HEK293 (cell line): ENCODE results near the gene TIMP2.

Source experiments
- CTCF ChIA-PET: fragments of 350-600 bp; formaldehyde crosslinking; extraction: SDS; loops from one replicate; lab custom pipeline; 2021; ENCODE audit warnings: antibody characterized with exemption; lab: Yijun Ruan, JAX
- POLR2A ChIA-PET: fragments of 300-600 bp; formaldehyde crosslinking; extraction: SDS; loops from one replicate; lab custom pipeline; 2020; ENCODE audit warnings: antibody characterized with exemption, inconsistent platforms; lab: Yijun Ruan, JAX
- H3K27ac ChIP-seq: fragments of 200-500 bp; sonication (Bioruptor generic); 2 replicates; pipeline ENCODE4 v1.5.1; 2014; ENCODE audit warnings: low read depth, low read length, control low read depth, inconsistent platforms; ENCODE audit errors: extremely low read depth
- H3K36me3 ChIP-seq, 2 experiments: fragments of 200-500 bp in 1 of 2; sonication (Bioruptor generic) in 1 of 2; 1 replicate in 1 of 2; 2 replicates in 1 of 2; pipeline ENCODE4 v1.5.1; 2014 to 2017; ENCODE audit warnings: inconsistent platforms in 2 of 2, low read length in 2 of 2; ENCODE audit not compliant: control insufficient read depth in 2 of 2, insufficient read depth in 1 of 2
- H3K4me1 ChIP-seq: fragments of 200-500 bp; sonication (Bioruptor generic); 2 replicates; pipeline ENCODE4 v1.5.1; 2014; ENCODE audit warnings: mild to moderate bottlenecking, low read length, inconsistent platforms; ENCODE audit not compliant: control insufficient read depth, insufficient read depth
- H3K4me3 ChIP-seq: 2 replicates; pipeline ENCODE4 v1.5.1; 2011; ENCODE audit warnings: low read depth, mild to moderate bottlenecking, control low read depth, low read length, moderate library complexity
- H3K9me3 ChIP-seq: fragments of 200-500 bp; sonication (Bioruptor generic); 2 replicates; pipeline ENCODE4 v1.5.1; 2014; ENCODE audit warnings: low read depth, low read length, inconsistent platforms; ENCODE audit not compliant: control insufficient read depth, insufficient read depth
- ELK4 ChIP-seq: IDR thresholded peaks from 2 replicates; pipeline ENCODE4 v1.6.1; 2011; ENCODE audit warnings: mild to moderate bottlenecking, low read depth, low read length, borderline replicate concordance
- SCRT2 ChIP-seq: fragments of 450-650 bp; formaldehyde crosslinking; IDR thresholded peaks from 2 replicates; pipeline ENCODE4 v1.5.1; 2016; ENCODE audit warnings: missing biosample characterization, missing genetic modification characterization
- SETDB1 ChIP-seq: IDR thresholded peaks from one replicate; pipeline ENCODE4 v1.6.1; 2017; ENCODE audit warnings: mild to moderate bottlenecking, low read length, moderate library complexity, mixed read lengths; ENCODE audit not compliant: insufficient read length
- YY2 ChIP-seq: fragments of 450-650 bp; formaldehyde crosslinking; IDR thresholded peaks from 2 replicates; pipeline ENCODE4 v1.5.1; 2016; ENCODE audit warnings: missing biosample characterization, missing genetic modification characterization
- ZBTB1 ChIP-seq: fragments of 450-650 bp; formaldehyde crosslinking; IDR thresholded peaks from 2 replicates; pipeline ENCODE4 v1.5.1; 2016; ENCODE audit warnings: missing biosample characterization, missing genetic modification characterization
- ZBTB21 ChIP-seq: fragments of 450-650 bp; formaldehyde crosslinking; IDR thresholded peaks from 2 replicates; pipeline ENCODE4 v1.5.1; 2017; ENCODE audit warnings: missing biosample characterization, missing genetic modification characterization
- ZFHX2 ChIP-seq: fragments of 450-650 bp; formaldehyde crosslinking; conservative IDR thresholded peaks from 2 replicates; pipeline ENCODE4 v1.5.1; 2016; ENCODE audit warnings: missing biosample characterization, missing genetic modification characterization
- ZNF121 ChIP-seq: fragments of 450-650 bp; formaldehyde crosslinking; IDR thresholded peaks from 2 replicates; pipeline ENCODE4 v1.5.1; 2016; ENCODE audit warnings: missing biosample characterization, missing genetic modification characterization
- ZNF174 ChIP-seq: fragments of 450-650 bp; formaldehyde crosslinking; IDR thresholded peaks from 2 replicates; pipeline ENCODE4 v1.5.0; 2017; ENCODE audit warnings: missing biosample characterization, mild to moderate bottlenecking, missing genetic modification characterization
- ZNF221 ChIP-seq: fragments of 450-650 bp; formaldehyde crosslinking; IDR thresholded peaks from 2 replicates; pipeline ENCODE4 v1.5.1; 2017; ENCODE audit warnings: missing biosample characterization, missing genetic modification characterization, borderline replicate concordance
- ZNF274 ChIP-seq, 2 experiments: fragments of 200-500 bp in 1 of 2; fragments of 450-650 bp in 1 of 2; sonication (Bioruptor generic) in 1 of 2; formaldehyde crosslinking in 1 of 2; IDR thresholded peaks; 2 replicates each; pipeline versions ENCODE4 v1.5.1 to v1.6.1; 2014 to 2016; ENCODE audit warnings: borderline replicate concordance in 1 of 2, inconsistent platforms in 1 of 2, low read length in 1 of 2, missing biosample characterization in 1 of 2, missing genetic modification characterization in 1 of 2
- ZNF280C ChIP-seq: fragments of 450-650 bp; formaldehyde crosslinking; IDR thresholded peaks from 2 replicates; pipeline ENCODE4 v1.5.1; 2016; ENCODE audit warnings: missing biosample characterization, missing genetic modification characterization
- ZNF335 ChIP-seq: fragments of 450-650 bp; formaldehyde crosslinking; conservative IDR thresholded peaks from 2 replicates; pipeline ENCODE4 v1.5.1; 2016; ENCODE audit warnings: missing biosample characterization, missing genetic modification characterization
- ZNF416 ChIP-seq: fragments of 450-650 bp; formaldehyde crosslinking; IDR thresholded peaks from 2 replicates; pipeline ENCODE4 v1.5.1; 2016; ENCODE audit warnings: missing biosample characterization, missing genetic modification characterization
- ZNF600 ChIP-seq: fragments of 450-650 bp; formaldehyde crosslinking; IDR thresholded peaks from 2 replicates; pipeline ENCODE4 v1.5.1; 2016; ENCODE audit warnings: missing biosample characterization, missing genetic modification characterization
- ZNF704 ChIP-seq: fragments of 450-650 bp; formaldehyde crosslinking; IDR thresholded peaks from 2 replicates; pipeline ENCODE4 v1.5.1; 2016; ENCODE audit warnings: missing biosample characterization, missing genetic modification characterization
- ZNF707 ChIP-seq: fragments of 450-650 bp; formaldehyde crosslinking; IDR thresholded peaks from 2 replicates; pipeline ENCODE4 v1.5.1; 2016; ENCODE audit warnings: missing biosample characterization, missing genetic modification characterization
- ZNF76 ChIP-seq: fragments of 450-650 bp; formaldehyde crosslinking; IDR thresholded peaks from 2 replicates; pipeline ENCODE4; 2016; ENCODE audit warnings: low read depth, missing biosample characterization, missing genetic modification characterization, borderline replicate concordance
- ZNF776 ChIP-seq: fragments of 450-650 bp; formaldehyde crosslinking; IDR thresholded peaks from 2 replicates; pipeline ENCODE4 v1.5.0; 2017; ENCODE audit warnings: missing biosample characterization, missing genetic modification characterization, borderline replicate concordance
- TF ChIP-seq, protein P1 (sequence below): fragments of 450-650 bp; formaldehyde crosslinking; IDR thresholded peaks from 2 replicates; pipeline ENCODE4 v1.5.1; 2017; ENCODE audit warnings: missing biosample characterization, missing genetic modification characterization

Gene TIMP2

GRCh38 chr17:78889531-78889930 is 35.7 kb downstream of the TIMP2 start:
- no peak overlapping the region for H3K27ac ChIP-seq
- peaks cover 0 to 7% of the 10 kb centered on the region in 2 experiments; a peak in 2 of 3 replicates for H3K36me3 ChIP-seq
- no peaks in the 10 kb centered on the region for H3K9me3 ChIP-seq
- H3K4me3 ChIP-seq: no peak overlapping the region
- TF ChIP-seq SETDB1 (no peak), ZNF274 (IDR thresholded peaks at IDR 0.05; ENCODE audit: low read length) (no peak), ZNF274 (tag by site-specific recombination; IDR thresholded peaks at IDR 0.05; ENCODE audit: borderline replicate concordance) (no peak), ZFHX2 (tag by site-specific recombination) (no peak), ZNF600 (tag by site-specific recombination) (no peak), SCRT2 (tag by site-specific recombination) (no peak), ZNF707 (tag by site-specific recombination) (no peak), ZNF121 (tag by site-specific recombination) (no peak), YY2 (tag by site-specific recombination) (no peak), ZNF776 (tag by site-specific recombination) (no peak), ZNF335 (no peak), ZNF280C (tag by site-specific recombination) (no peak), ZNF221 (tag by site-specific recombination) (no peak), ELK4 (no peak), ZNF76 (tag by site-specific recombination) (no peak)
- TF ChIP-seq, all 188 proteins: peak for 0
- H3K4me1 ChIP-seq: no peaks in the 10 kb centered on the region
- CTCF ChIA-PET: interaction anchor here (0.6 to 3.3 kb wide), 3 partner anchors 24 to 723 kb away, joined by 3 to 19 read pairs (median 3); no protein-coding TSS in a partner anchor
- POLR2A ChIA-PET: no interaction called here

DNA sequence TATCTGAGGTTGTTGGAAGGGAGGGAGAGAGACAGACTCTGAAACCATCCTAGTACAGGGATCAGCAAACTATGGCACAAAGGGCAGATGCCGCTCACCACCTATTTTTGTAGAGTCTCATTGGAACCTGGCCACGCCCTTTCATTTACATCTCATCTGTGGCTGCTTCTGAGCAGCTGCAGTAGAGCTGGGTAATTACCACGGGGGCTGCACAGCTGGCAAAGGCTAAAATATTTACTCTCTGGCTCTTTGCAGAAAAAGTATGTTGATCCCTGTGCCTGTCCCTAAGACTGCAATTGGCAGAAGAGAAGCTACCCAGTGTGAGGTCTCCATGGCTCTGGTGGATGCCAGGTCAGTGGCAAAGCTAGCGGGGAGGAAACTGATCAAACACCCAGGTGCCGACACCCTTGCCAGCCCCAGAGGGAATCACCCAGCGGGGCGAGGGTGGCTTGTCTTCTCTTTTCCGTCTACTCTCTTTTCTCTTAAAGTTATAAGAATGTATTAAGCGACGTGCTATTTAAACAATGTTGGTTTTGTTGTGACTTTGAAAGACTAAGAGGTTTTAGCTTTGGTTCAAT is 36.2 kb downstream of the TIMP2 start:
- no peak overlapping the region for H3K4me3 ChIP-seq
- H3K36me3 ChIP-seq: peaks cover 0 to 7% of the 10 kb centered on the region in 2 experiments; a peak in 2 of 3 replicates
- TF ChIP-seq ZNF174 (tag by site-specific recombination) (no peak), ZNF704 (no peak), ZBTB1 (tag by site-specific recombination) (no peak), ZBTB21 (tag by site-specific recombination) (no peak), ZNF416 (tag by site-specific recombination) (no peak), ZNF707 (tag by site-specific recombination) (no peak)
- TF ChIP-seq, protein P1, sequence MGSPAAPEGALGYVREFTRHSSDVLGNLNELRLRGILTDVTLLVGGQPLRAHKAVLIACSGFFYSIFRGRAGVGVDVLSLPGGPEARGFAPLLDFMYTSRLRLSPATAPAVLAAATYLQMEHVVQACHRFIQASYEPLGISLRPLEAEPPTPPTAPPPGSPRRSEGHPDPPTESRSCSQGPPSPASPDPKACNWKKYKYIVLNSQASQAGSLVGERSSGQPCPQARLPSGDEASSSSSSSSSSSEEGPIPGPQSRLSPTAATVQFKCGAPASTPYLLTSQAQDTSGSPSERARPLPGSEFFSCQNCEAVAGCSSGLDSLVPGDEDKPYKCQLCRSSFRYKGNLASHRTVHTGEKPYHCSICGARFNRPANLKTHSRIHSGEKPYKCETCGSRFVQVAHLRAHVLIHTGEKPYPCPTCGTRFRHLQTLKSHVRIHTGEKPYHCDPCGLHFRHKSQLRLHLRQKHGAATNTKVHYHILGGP (tag by site-specific recombination): no peak
- CTCF ChIA-PET: interaction anchor here (0.6 to 3.3 kb wide), 3 partner anchors 23 to 49 kb away, joined by 3 to 19 read pairs (median 3); no protein-coding TSS in a partner anchor
- no peak overlapping the region for H3K27ac ChIP-seq
- H3K9me3 ChIP-seq: no peaks in the 10 kb centered on the region
- H3K4me1 ChIP-seq: no peaks in the 10 kb centered on the region
- POLR2A ChIA-PET: interaction anchor here (0.7 kb wide), 1 partner anchor 29 kb away, joined by 3 read pairs; no protein-coding TSS in a partner anchor
